Panc1 (cell line): ENCODE results near the gene GOLGA8R. TPM values are rescaled to one million over a fixed set of nuclear protein-coding genes. Genes with fewer than 3 reads are reported as not detected.
"Not testable (repeated sequence)": the region's sequence is repeated elsewhere in the genome, so short reads cannot be mapped to it uniquely, and the experiment has no call there.

Experiments used
- ATAC-seq: fragments of 200-7000 bp; cut with Tn5 transposase; 2 replicates; pipeline ENCODE4 v1.9.1; 2020; ENCODE audit warnings: mild to moderate bottlenecking, moderate library complexity
- BruUV-seq: library from RNA; stranded (reverse); fragments of 400-500 nt; replicated peaks from 2 replicates; lab custom pipeline; 2021; lab: Mats Ljungman, UMichigan
- CTCF ChIA-PET: fragments of 300-600 bp; sonication (Branson Sonifier 250); formaldehyde crosslinking; loops from one replicate; lab custom pipeline; 2022; ENCODE audit warnings: antibody characterized with exemption; lab: Charles Lee
- POLR2A ChIA-PET: fragments of 300-600 bp; sonication (Branson Sonifier 250); formaldehyde crosslinking; loops from one replicate; lab custom pipeline; 2022; ENCODE audit warnings: antibody characterized with exemption; lab: Charles Lee
- DNase-seq: peaks from one replicate; pipeline ENCODE4 v3.0.0-alpha.2; 2010; ENCODE audit warnings: low read depth, low spot score
- H3K27ac ChIP-seq: 2 replicates; pipeline ENCODE4 v1.5.1; 2011; ENCODE audit warnings: mild to moderate bottlenecking, low read length, inconsistent platforms
- H3K27me3 ChIP-seq: fragments of 200-500 bp; sonication (Bioruptor generic); 2 replicates; pipeline ENCODE4 v1.6.0; 2014; ENCODE audit warnings: low read length, inconsistent platforms; ENCODE audit not compliant: control insufficient read depth, insufficient read depth
- H3K36me3 ChIP-seq: fragments of 200-500 bp; sonication (Bioruptor generic); 2 replicates; pipeline ENCODE4 v1.5.1; 2014; ENCODE audit warnings: inconsistent platforms, mild to moderate bottlenecking, low read length, moderate library complexity; ENCODE audit not compliant: control insufficient read depth, insufficient read depth
- H3K4me1 ChIP-seq: 2 replicates; pipeline ENCODE4 v1.5.1; 2011; ENCODE audit warnings: inconsistent platforms, mild to moderate bottlenecking, low read length, moderate library complexity; ENCODE audit not compliant: control insufficient read depth, insufficient read depth
- H3K4me3 ChIP-seq, 2 experiments: 2 replicates each; pipeline ENCODE4 v1.5.1; 2011 to 2012; ENCODE audit warnings: low read depth in 2 of 2, low read length in 2 of 2, mild to moderate bottlenecking in 2 of 2, inconsistent platforms in 1 of 2, moderate library complexity in 1 of 2
- H3K9me3 ChIP-seq: fragments of 200-500 bp; sonication (Bioruptor generic); 2 replicates; pipeline ENCODE4 v1.5.1; 2014; ENCODE audit warnings: low read depth, mild to moderate bottlenecking, inconsistent platforms, low read length, moderate library complexity; ENCODE audit not compliant: control insufficient read depth, insufficient read depth
- CTCF ChIP-seq: fragments of 450-650 bp; IDR thresholded peaks from 2 replicates; pipeline ENCODE4 v1.5.1; 2017; ENCODE audit warnings: mild to moderate bottlenecking
- in situ Hi-C: cut with HindIII; loops from 2 replicates; pipeline ENCODE4 v1.10.0; 2016; ENCODE audit warnings: low sequenced_read_pairs, low pct_unique_long_range_greater_than_20kb
- intact Hi-C: fragments of 100-400 bp; cut with micrococcal nuclease; formaldehyde crosslinking; loops from one replicate; pipeline ENCODE4 v1.10.0; 2022; ENCODE audit not compliant: unreplicated experiment
- total RNA-seq: library from RNA; stranded (reverse); gene quantifications from one replicate; pipeline ENCODE4 v1.2.1, GENCODE V29; 2021; ENCODE audit not compliant: unreplicated experiment

GOLGA8R gene
- total RNA-seq, 1 experiment from 2014 or later, result 0.80 TPM

GRCh38 chr15:30407636-30408035 lies 6.4 kb downstream of the GOLGA8R start:
- in situ Hi-C loops, ATAC-seq, intact Hi-C loops, H3K9me3 ChIP-seq, H3K27me3 ChIP-seq, H3K4me1 ChIP-seq, H3K27ac ChIP-seq, H3K4me3 ChIP-seq, POLR2A ChIA-PET, DNase-seq, BruUV-seq, CTCF ChIA-PET, H3K36me3 ChIP-seq: not testable (repeated sequence)

GRCh38 chr15:30398988-30399387 lies 15.1 kb downstream of the GOLGA8R start:
- CTCF ChIA-PET, result not testable (repeated sequence)

GRCh38 chr15:30393664-30393991 lies 20.4 kb downstream of the GOLGA8R start:
- peak; percentile 75 for ATAC-seq

More at GRCh38 chr15:30398988-30399387, 15.1 kb downstream of the GOLGA8R start:
- DNase-seq, BruUV-seq, H3K36me3 ChIP-seq, H3K4me3 ChIP-seq, H3K9me3 ChIP-seq, in situ Hi-C loops, intact Hi-C loops, H3K27me3 ChIP-seq, H3K4me1 ChIP-seq, H3K27ac ChIP-seq, POLR2A ChIA-PET: not testable (repeated sequence)
- ATAC-seq, result peak; percentile 95
- TF ChIP-seq CTCF, result peak; percentile 40

GRCh38 chr15:30392766-30393663 lies 21.0 kb downstream of the GOLGA8R start, which contains the start of gene CHRFAM7A:
TSS of gene CHRFAM7A (minus strand) at chr15:30393540. CDS start at chr15:30383351, 10,189 bp downstream.
- DNase-seq, H3K27me3 ChIP-seq, H3K4me1 ChIP-seq, CTCF ChIA-PET, POLR2A ChIA-PET, H3K27ac ChIP-seq, in situ Hi-C loops, BruUV-seq, intact Hi-C loops, H3K4me3 ChIP-seq, H3K9me3 ChIP-seq, H3K36me3 ChIP-seq: not testable (repeated sequence)
- ATAC-seq, result peak; percentile 94

More at GRCh38 chr15:30393664-30393991, 20.4 kb downstream of the GOLGA8R start:
- H3K27me3 ChIP-seq, CTCF ChIA-PET, H3K4me3 ChIP-seq, POLR2A ChIA-PET, BruUV-seq, intact Hi-C loops, in situ Hi-C loops, H3K36me3 ChIP-seq, H3K27ac ChIP-seq, H3K9me3 ChIP-seq, DNase-seq, H3K4me1 ChIP-seq: not testable (repeated sequence)

- peak; percentile 73 for ATAC-seq
- H3K36me3 ChIP-seq, H3K27me3 ChIP-seq, BruUV-seq, CTCF ChIA-PET, H3K4me3 ChIP-seq, in situ Hi-C loops, DNase-seq, POLR2A ChIA-PET, H3K9me3 ChIP-seq, H3K27ac ChIP-seq, H3K4me1 ChIP-seq, intact Hi-C loops: not testable (repeated sequence)
Measured at GRCh38 chr15:30386318-30386887, 27.7 kb downstream of the GOLGA8R start.

- ATAC-seq, POLR2A ChIA-PET, BruUV-seq, CTCF ChIA-PET, DNase-seq, H3K36me3 ChIP-seq, H3K9me3 ChIP-seq, intact Hi-C loops, H3K27ac ChIP-seq, H3K27me3 ChIP-seq, in situ Hi-C loops, H3K4me3 ChIP-seq, H3K4me1 ChIP-seq: not testable (repeated sequence)
Measured at GRCh38 chr15:30377082-30377413, 37.0 kb downstream of the GOLGA8R start.
